CD8-positive, alpha-beta memory T cell (primary cell): ENCODE results near the gene PRRT1B. TPM values are rescaled to one million over a fixed set of nuclear protein-coding genes. Genes with fewer than 3 reads are reported as not detected.
A peak's percentile ranks its signal among the peaks of the same experiment; 100 is the strongest.

Experiments
- CTCF ChIA-PET: fragments of 350-600 bp; sonication (Branson Sonifier 250); formaldehyde crosslinking; loops from one replicate; lab custom pipeline; 2021; ENCODE audit warnings: antibody characterized with exemption; lab: Charles Lee
- POLR2A ChIA-PET: fragments of 350-600 bp; sonication (Branson Sonifier 250); formaldehyde crosslinking; loops from one replicate; lab custom pipeline; 2021; ENCODE audit warnings: antibody characterized with exemption; lab: Charles Lee
- DNase-seq, 5 donors: peaks; one replicate each; pipeline versions ENCODE4 v3.0.0 to v3.0.0-alpha.2; 2020 to 2022; ENCODE audit warnings: mixed read lengths in 1 of 5
- H3K27ac ChIP-seq: one replicate; pipeline ENCODE4 v1.7.0; 2013; ENCODE audit warnings: low read depth, mild to moderate bottlenecking, low read length, moderate library complexity
- H3K27me3 ChIP-seq: 2 replicates; pipeline ENCODE4 v1.7.0; 2013; ENCODE audit warnings: low read length, mild to moderate bottlenecking; ENCODE audit not compliant: insufficient read depth, poor library complexity, severe bottlenecking
- H3K36me3 ChIP-seq: 2 replicates; pipeline ENCODE4 v1.7.0; 2013; ENCODE audit warnings: mild to moderate bottlenecking, low read length, moderate library complexity; ENCODE audit not compliant: insufficient read depth
- H3K4me1 ChIP-seq: 2 replicates; pipeline ENCODE4 v1.7.0; 2013; ENCODE audit warnings: mild to moderate bottlenecking, low read length, moderate library complexity; ENCODE audit not compliant: insufficient read depth
- H3K4me3 ChIP-seq: 2 replicates; pipeline ENCODE4 v1.7.0; 2013; ENCODE audit warnings: mild to moderate bottlenecking, low read length
- H3K9me3 ChIP-seq: 2 replicates; pipeline ENCODE4 v1.7.0; 2013; ENCODE audit warnings: mild to moderate bottlenecking, low read length
- H3K27ac Mint-ChIP-seq, 8 donors: one replicate each; pipeline ENCODE4 v1.8.0; 2020 to 2021; ENCODE audit warnings: mixed read lengths in 8 of 8, mild to moderate bottlenecking in 6 of 8, inconsistent platforms in 3 of 8, moderate library complexity in 3 of 8
- H3K27me3 Mint-ChIP-seq, 2 donors: one replicate each; pipeline ENCODE4 v1.8.0; 2020 to 2021; ENCODE audit warnings: mixed read lengths in 2 of 2, mild to moderate bottlenecking in 1 of 2, moderate library complexity in 1 of 2
- H3K36me3 Mint-ChIP-seq, 3 donors: one replicate each; pipeline ENCODE4 v1.8.0; 2020 to 2021; ENCODE audit warnings: mixed read lengths in 3 of 3, inconsistent platforms in 1 of 3, mild to moderate bottlenecking in 1 of 3
- H3K4me1 Mint-ChIP-seq, 3 donors: one replicate each; pipeline ENCODE4 v1.8.0; 2020 to 2021; ENCODE audit warnings: mixed read lengths in 3 of 3, inconsistent platforms in 1 of 3, mild to moderate bottlenecking in 1 of 3
- H3K4me3 Mint-ChIP-seq, 7 donors: one replicate each; pipeline ENCODE4 v1.8.0; 2020 to 2021; ENCODE audit warnings: mixed read lengths in 7 of 7, mild to moderate bottlenecking in 6 of 7, moderate library complexity in 4 of 7, inconsistent platforms in 2 of 7
- H3K9me3 Mint-ChIP-seq, 5 donors: one replicate each; pipeline ENCODE4 v1.8.0; 2020 to 2022; ENCODE audit warnings: mixed read lengths in 5 of 5, mild to moderate bottlenecking in 3 of 5, moderate library complexity in 2 of 5, inconsistent platforms in 1 of 5
- polyA plus RNA-seq: library from polyadenylated mRNA; unstranded; fragments of 300-500 nt; fragmentation: Illumina TruSeq; gene quantifications from one replicate; pipeline ENCODE4 v1.2.3, GENCODE V29; 2021
- total RNA-seq, 2 experiments: library from RNA; stranded (reverse); gene quantifications; one replicate each; pipeline ENCODE4 v1.2.3, GENCODE V29; 2021

Gene PRRT1B
- total and polyA plus RNA-seq, 3 experiments from 2014 or later = not detected

GRCh38 chr9:131516100-131516499 is 29.2 kb upstream of the PRRT1B start:
- Histone ChIP-seq H3K36me3 (peaks cover 55% of the 10 kb centered on the region), H3K27ac (no peak overlapping the region), H3K27me3 (no peaks in the 10 kb centered on the region), H3K4me3 (no peak overlapping the region), H3K4me1 (no peaks in the 10 kb centered on the region), H3K9me3 (no peaks in the 10 kb centered on the region)
- no peak overlapping the region for H3K27ac Mint-ChIP-seq
- POLR2A ChIA-PET = no interaction called here
- H3K27me3 Mint-ChIP-seq = no peaks in the 10 kb centered on the region
- peaks cover 0 to 52% (median 13%) of the 10 kb centered on the region in 3 donors for H3K36me3 Mint-ChIP-seq
- no peak for DNase-seq
- no peak overlapping the region for H3K4me3 Mint-ChIP-seq
- H3K9me3 Mint-ChIP-seq = no peaks in the 10 kb centered on the region
- CTCF ChIA-PET = no interaction called here
- no peaks in the 10 kb centered on the region for H3K4me1 Mint-ChIP-seq

- H3K9me3 ChIP-seq = no peaks in the 10 kb centered on the region
- H3K27me3 ChIP-seq = no peaks in the 10 kb centered on the region
- ChIA-PET POLR2A (no interaction called here), CTCF (no interaction called here)
- no peaks in the 10 kb centered on the region for H3K4me1 ChIP-seq
- no peak overlapping the region for H3K27ac ChIP-seq
- Mint-ChIP-seq H3K4me3 (no peak overlapping the region), H3K9me3 (no peaks in the 10 kb centered on the region), H3K27ac (no peak overlapping the region), H3K36me3 (peaks cover 0 to 52% (median 14%) of the 10 kb centered on the region in 3 donors), H3K27me3 (no peaks in the 10 kb centered on the region), H3K4me1 (no peaks in the 10 kb centered on the region)
- no peak overlapping the region for H3K4me3 ChIP-seq
- H3K36me3 ChIP-seq = peaks cover 58% of the 10 kb centered on the region
- no peak for DNase-seq
Measured at GRCh38 chr9:131516930-131517329, 28.4 kb upstream of the PRRT1B start.

GRCh38 chr9:131517761-131518190 is 27.5 kb upstream of the PRRT1B start:
- CTCF ChIA-PET = no interaction called here
- no peak for DNase-seq

GRCh38 chr9:131518553-131518952 is 26.8 kb upstream of the PRRT1B start:
- no peak overlapping the region for H3K27ac ChIP-seq
- Mint-ChIP-seq H3K27me3 (no peaks in the 10 kb centered on the region), H3K4me1 (no peaks in the 10 kb centered on the region), H3K36me3 (peaks cover 0 to 61% (median 14%) of the 10 kb centered on the region in 3 donors), H3K4me3 (no peak overlapping the region), H3K9me3 (no peaks in the 10 kb centered on the region), H3K27ac (peak overlapping the region in 1 of 8 donors; percentile 75)
- no peaks in the 10 kb centered on the region for H3K9me3 ChIP-seq
- no peak for DNase-seq
- ChIA-PET CTCF (interaction anchor here (1.0 kb wide), 1 partner anchor 73 kb away, joined by 3 read pairs; no protein-coding TSS in a partner anchor), POLR2A (no interaction called here)
- no peaks in the 10 kb centered on the region for H3K4me1 ChIP-seq
- no peaks in the 10 kb centered on the region for H3K27me3 ChIP-seq
- no peak overlapping the region for H3K4me3 ChIP-seq
- peaks cover 65% of the 10 kb centered on the region for H3K36me3 ChIP-seq

More at GRCh38 chr9:131517761-131518190, 27.5 kb upstream of the PRRT1B start:
- H3K27me3 Mint-ChIP-seq = no peaks in the 10 kb centered on the region
- Histone ChIP-seq H3K27me3 (no peaks in the 10 kb centered on the region), H3K4me3 (no peak overlapping the region), H3K27ac (no peak overlapping the region), H3K36me3 (peaks cover 65% of the 10 kb centered on the region), H3K4me1 (no peaks in the 10 kb centered on the region), H3K9me3 (no peaks in the 10 kb centered on the region)
- no peaks in the 10 kb centered on the region for H3K9me3 Mint-ChIP-seq
- no peaks in the 10 kb centered on the region for H3K4me1 Mint-ChIP-seq
- H3K36me3 Mint-ChIP-seq = peaks cover 0 to 53% (median 14%) of the 10 kb centered on the region in 3 donors
- peak overlapping the region in 3 of 8 donors; percentile 21 to 66 (median 35) for H3K27ac Mint-ChIP-seq
- H3K4me3 Mint-ChIP-seq = no peak overlapping the region
- POLR2A ChIA-PET = no interaction called here

DNA sequence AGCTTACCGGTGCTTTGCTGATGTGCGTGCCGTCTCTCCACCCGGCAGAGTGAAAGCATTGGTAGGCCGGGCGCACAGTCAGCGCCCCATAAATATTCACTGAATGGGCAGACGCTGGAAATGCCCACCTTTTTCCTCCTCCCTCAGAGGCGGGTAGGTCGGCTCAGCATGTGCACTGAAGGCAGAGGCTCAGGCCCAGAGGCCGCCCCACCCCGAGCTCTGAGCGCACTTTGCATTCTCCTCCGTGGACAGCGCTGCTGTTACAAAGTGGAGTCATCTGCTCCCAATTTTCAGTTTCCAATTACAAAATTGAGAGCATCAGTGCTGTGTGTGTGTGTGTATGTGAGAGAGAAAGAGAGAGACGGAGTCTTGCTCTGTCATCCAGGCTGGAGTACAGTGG is 24.8 kb upstream of the PRRT1B start:
- H3K27ac Mint-ChIP-seq = no peak overlapping the region
- no peaks in the 10 kb centered on the region for H3K4me1 ChIP-seq
- H3K4me1 Mint-ChIP-seq = no peaks in the 10 kb centered on the region
- H3K36me3 ChIP-seq = peaks cover 64% of the 10 kb centered on the region
- peaks cover 0 to 79% (median 16%) of the 10 kb centered on the region in 3 donors for H3K36me3 Mint-ChIP-seq
- no peaks in the 10 kb centered on the region for H3K9me3 Mint-ChIP-seq
- ChIA-PET POLR2A (no interaction called here), CTCF (no interaction called here)
- no peak overlapping the region for H3K27ac ChIP-seq
- H3K4me3 Mint-ChIP-seq = no peak overlapping the region
- no peak overlapping the region for H3K4me3 ChIP-seq
- H3K9me3 ChIP-seq = no peaks in the 10 kb centered on the region
- no peak for DNase-seq
- H3K27me3 ChIP-seq = no peaks in the 10 kb centered on the region
- no peaks in the 10 kb centered on the region for H3K27me3 Mint-ChIP-seq

- Mint-ChIP-seq H3K27me3 (no peaks in the 10 kb centered on the region), H3K9me3 (no peaks in the 10 kb centered on the region), H3K4me3 (peak overlapping the region in 1 of 7 donors; percentile 56), H3K4me1 (no peaks in the 10 kb centered on the region), H3K27ac (no peak overlapping the region), H3K36me3 (peaks cover 0 to 86% (median 19%) of the 10 kb centered on the region in 3 donors)
- ChIA-PET POLR2A (no interaction called here), CTCF (no interaction called here)
- Histone ChIP-seq H3K27ac (no peak overlapping the region), H3K4me1 (no peaks in the 10 kb centered on the region), H3K4me3 (no peak overlapping the region), H3K27me3 (no peaks in the 10 kb centered on the region), H3K36me3 (peaks cover 58% of the 10 kb centered on the region), H3K9me3 (no peaks in the 10 kb centered on the region)
- no peak for DNase-seq
Measured at GRCh38 chr9:131521203-131521602, 24.1 kb upstream of the PRRT1B start.

DNA sequence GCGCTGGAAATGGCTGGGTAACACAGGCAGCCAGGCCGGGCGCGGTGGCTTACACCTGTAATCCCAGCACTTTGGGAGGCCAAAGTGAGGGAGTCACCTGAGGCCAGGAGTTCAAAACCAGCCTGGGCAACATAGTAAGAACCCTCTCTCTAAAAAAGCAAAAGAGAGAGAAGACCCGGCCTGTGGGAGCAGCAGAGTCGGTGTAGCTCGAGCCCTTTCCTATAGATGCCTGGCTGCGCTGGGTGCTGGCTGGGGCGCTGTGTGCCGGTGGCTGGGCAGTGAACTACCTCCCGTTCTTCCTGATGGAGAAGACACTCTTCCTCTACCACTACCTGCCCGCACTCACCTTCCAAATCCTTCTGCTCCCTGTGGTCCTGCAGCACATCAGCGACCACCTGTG is 23.5 kb upstream of the PRRT1B start:
- H3K9me3 ChIP-seq = no peaks in the 10 kb centered on the region
- Mint-ChIP-seq H3K4me1 (peaks cover 0 to 1% (median 0%) of the 10 kb centered on the region in 3 donors), H3K36me3 (peaks cover 0 to 93% (median 24%) of the 10 kb centered on the region in 3 donors), H3K27ac (no peak overlapping the region), H3K9me3 (no peaks in the 10 kb centered on the region), H3K4me3 (no peak overlapping the region), H3K27me3 (no peaks in the 10 kb centered on the region)
- H3K27ac ChIP-seq = no peak overlapping the region
- no peaks in the 10 kb centered on the region for H3K4me1 ChIP-seq
- ChIA-PET POLR2A (no interaction called here), CTCF (no interaction called here)
- H3K27me3 ChIP-seq = no peaks in the 10 kb centered on the region
- DNase-seq = no peak
- no peak overlapping the region for H3K4me3 ChIP-seq
- peaks cover 52% of the 10 kb centered on the region for H3K36me3 ChIP-seq

GRCh38 chr9:131522257-131523085 is 22.9 kb upstream of the PRRT1B start:
- CTCF ChIA-PET = interaction anchor here (1.2 kb wide), 1 partner anchor 12 kb away, joined by 5 read pairs; no protein-coding TSS in a partner anchor
- no peaks in the 10 kb centered on the region for H3K27me3 Mint-ChIP-seq
- Histone ChIP-seq H3K4me3 (no peak overlapping the region), H3K4me1 (no peaks in the 10 kb centered on the region), H3K9me3 (no peaks in the 10 kb centered on the region), H3K27me3 (no peaks in the 10 kb centered on the region), H3K36me3 (peaks cover 49% of the 10 kb centered on the region), H3K27ac (no peak overlapping the region)
- no peak overlapping the region for H3K4me3 Mint-ChIP-seq
- POLR2A ChIA-PET = no interaction called here
- H3K4me1 Mint-ChIP-seq = peaks cover 0 to 1% (median 0%) of the 10 kb centered on the region in 3 donors
- peaks cover 0 to 96% (median 24%) of the 10 kb centered on the region in 3 donors for H3K36me3 Mint-ChIP-seq
- DNase-seq = no peak
- H3K27ac Mint-ChIP-seq = peak overlapping the region in 2 of 8 donors; percentile 33 to 46
- no peaks in the 10 kb centered on the region for H3K9me3 Mint-ChIP-seq
